HG03469 (cell line): ENCODE results near the gene FAM174B.

Experiments
- ATAC-seq: cut with Tn5 transposase; IDR thresholded peaks from one replicate; pipeline ENCODE4 v1.9.1; 2021; ENCODE audit warnings: mild to moderate bottlenecking, moderate library complexity, moderate number of reproducible peaks; ENCODE audit not compliant: unreplicated experiment

The FAM174B gene

DNA sequence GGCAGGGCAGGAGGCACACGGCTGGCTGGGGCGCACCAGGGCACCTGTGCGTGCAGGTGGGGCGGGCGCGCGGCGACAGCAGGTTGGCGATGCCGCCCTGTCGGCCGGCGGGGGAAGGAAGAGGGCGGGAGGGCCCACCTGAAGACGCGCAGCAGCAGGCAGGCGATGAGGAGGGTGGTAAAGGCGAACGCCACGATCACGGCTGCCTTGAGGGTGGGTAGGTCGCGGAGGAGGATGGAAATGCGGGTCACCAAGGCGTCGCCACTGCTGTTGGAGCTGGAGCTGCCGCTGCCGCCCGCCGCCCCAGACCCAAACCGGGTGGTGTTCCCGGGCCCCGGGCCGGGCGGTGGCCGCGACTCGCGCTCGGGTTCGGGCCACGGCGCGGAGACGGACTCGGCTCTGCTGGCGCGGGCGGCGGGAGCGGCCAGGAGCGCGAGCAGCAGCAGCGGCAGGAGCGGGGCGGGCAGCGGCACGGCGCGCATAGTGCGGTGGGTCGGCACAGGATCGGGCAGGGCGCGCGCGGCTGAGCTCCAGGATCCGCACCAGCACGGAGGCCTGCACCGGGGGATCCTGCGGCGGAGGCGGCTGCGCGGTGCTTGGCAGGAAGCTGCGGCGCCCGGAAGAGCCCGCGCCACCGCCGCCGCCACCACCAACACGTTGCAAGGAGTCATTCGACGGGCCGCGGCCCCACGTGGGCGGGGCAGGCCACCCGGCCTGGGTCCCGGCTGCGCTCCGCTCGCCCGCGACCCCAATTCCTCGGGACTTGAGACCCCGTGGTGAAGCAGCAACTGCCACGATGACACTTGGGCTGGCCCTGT lies at the start of gene FAM174B:
Gene FAM174B (minus strand): TSS at position 598 of the 818 bp plus-strand sequence.
- no peak for ATAC-seq

DNA sequence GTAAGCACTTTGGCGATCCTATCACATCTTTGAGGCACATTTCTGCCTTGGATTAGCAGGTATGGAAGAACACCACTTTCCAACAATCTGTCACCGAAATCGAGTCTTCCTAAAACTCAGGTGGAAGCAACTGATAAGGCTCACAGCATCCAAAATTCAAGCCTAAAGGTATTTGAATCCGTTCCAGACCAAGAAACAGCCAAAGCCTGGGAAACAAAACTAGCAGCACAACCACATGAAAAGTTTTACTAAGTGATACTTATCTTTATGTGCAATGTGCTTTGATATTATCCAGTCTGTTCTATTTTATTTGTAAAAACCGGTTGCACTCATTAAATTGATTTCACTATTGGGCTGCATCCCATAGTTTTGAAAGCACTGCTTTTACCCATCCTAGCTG lies 40.5 kb upstream of the FAM174B start:
- no peak for ATAC-seq

DNA sequence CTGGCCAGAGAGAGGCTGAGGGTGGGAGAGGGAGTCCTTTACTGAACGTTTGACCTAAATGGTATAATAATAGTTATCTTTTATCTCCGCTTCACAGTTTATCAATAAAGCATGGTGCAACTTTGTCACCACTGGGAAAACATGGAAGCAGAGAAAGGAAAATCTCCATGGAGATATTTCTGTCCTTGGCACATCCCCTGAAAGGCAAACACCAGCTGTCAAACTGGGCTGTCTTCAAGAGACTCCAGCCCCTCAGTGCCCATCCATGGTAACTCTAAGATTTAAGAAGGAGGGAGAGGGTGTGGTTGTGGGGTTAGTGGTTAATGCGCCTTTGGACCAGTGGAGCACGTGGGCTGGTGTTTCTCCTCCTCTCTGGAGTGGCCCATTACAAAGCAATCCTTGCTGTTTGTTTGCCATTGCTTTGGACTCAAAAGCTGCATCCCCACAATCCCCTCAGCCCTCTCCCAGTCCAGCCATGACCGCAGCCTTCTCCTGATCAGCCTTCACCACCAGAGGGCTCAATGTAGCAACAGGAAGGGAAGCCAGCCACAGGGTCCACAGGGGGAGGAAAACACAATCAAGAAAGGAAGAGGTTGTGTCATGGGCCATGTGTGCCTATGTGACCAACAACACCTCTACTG lies 38.2 kb upstream of the FAM174B start:
- no peak for ATAC-seq

DNA sequence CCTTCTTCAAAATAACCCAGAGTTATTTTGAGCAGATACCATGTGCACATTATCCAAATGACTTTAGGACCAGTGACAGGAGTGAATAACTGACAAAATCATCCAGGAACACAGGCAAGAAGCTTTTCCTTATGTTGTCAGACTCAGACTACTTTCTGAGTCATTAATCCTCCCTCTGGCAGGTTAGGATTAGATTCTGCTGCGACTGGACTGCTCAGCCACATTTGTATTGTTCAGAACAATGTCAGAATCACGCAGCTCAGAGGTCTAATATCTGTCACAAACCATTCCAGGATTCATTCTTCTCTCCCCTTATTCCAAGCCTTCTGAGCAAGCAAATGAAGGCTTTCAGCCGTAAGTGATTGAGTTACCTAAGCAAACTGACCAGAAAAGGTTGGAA lies 34.8 kb upstream of the FAM174B start:
- no peak for ATAC-seq

DNA sequence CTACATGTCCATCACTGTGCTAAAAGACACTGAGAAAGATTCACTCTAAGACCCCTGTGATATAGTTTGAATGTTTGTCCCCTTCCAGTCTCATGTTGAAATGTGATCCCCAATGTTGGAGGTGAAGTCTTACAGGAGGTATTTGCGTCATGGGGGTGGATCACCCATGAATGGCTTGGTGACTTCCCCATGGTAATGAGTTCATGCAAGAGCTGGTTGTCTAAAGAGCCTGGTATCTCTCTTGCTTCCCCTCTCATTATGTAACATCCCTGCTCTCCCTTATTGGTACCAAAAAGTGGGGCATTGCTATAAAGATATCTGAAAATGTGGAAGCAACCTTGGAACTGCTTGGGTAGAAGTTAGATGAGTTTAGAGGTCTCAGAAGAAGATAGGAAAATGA lies 32.2 kb upstream of the FAM174B start:
- no peak for ATAC-seq

DNA sequence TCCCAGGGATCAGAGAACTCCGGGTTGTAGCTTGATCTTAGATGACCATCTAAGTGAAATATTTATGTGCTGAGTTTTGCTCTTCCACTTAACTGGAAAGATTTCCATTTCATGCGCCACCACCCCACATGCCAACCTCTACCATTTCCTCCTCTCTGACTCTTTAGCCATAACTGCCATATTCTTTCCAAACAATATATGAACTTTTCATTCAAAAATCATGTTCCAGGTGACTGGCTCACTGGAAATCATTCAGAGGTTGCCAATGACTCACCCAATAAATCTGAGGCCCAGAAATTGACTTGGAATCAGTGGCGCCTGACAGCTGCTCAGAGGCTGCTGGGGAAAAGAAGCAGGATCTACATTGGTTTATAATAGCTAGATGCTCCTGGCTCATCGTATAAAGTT lies 31.6 kb upstream of the FAM174B start:
- no peak for ATAC-seq

DNA sequence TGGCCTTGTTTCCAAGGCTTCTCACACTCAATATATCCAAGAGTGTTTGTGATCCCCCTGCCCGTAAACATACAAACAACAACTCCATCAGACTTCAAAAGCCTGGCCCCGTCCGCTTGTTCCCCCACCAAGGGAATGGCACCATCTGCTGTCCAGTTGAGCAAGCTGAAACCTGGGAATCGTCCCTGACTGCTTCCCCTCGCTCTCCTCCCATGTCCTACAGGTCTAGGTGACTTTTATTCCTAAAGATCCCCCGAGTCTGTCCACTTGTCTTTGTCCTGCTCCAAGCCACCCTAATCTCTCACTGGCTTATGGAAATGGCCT lies 27.9 kb upstream of the FAM174B start:
- no peak for ATAC-seq

DNA sequence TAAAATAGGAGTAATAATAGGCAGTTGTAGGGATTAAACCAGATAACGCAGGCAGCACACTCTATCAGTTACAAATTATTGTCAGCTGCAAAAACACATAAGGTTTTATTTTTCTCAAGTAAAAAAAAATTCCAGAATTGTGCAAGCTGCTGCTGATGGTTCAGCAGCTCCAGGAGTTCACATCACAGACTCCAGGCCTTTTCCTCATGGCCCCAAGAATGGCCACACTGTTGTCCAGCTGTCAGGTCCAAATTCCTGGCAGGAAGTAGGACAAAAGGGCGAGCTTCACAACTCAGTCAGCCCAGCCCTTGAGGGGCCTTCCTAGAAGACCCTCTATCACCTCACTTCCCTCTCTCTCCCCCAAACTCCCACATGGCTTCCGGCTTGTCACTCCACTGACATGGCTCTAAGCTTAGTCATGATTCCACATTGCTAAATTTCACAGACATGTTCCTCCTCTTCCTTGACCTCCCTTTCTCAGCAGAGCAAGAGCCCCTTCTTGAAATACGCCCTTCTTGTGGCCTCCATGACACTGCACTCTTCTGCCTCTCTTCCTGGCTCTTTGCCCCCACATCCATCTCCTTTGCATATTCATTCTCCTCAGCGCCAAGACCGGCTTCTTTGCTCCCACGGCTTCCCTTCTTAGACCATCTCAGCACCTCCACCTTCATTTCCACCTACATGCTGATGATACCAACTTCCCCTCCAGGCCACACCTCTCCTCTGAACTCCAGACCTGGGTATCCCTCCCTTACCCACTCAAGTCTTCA lies 27.4 kb upstream of the FAM174B start:
- ATAC-seq, result no peak

DNA sequence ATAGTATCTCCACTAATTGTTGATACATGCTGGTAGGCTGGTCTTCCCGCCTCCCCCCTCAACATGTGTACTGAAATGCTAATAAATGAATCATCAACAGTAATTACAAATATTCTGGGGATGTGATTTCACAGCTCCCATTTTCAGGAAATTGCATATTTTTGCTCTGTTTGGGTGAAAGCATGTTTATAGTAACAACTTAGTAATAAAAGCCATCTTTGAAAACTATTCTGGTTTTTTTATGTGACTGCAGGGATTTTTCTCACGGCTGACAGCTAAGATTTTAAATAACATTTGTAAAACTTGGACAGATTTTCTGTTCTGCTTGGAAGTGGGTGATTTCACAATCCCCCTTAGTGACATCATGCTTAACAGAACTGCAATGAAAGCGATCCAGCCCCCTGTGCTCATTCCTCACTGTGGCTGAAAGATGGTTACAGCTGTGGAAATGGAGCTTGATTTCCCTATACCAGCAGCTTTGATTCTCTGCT lies 25.6 kb upstream of the FAM174B start:
- no peak for ATAC-seq

DNA sequence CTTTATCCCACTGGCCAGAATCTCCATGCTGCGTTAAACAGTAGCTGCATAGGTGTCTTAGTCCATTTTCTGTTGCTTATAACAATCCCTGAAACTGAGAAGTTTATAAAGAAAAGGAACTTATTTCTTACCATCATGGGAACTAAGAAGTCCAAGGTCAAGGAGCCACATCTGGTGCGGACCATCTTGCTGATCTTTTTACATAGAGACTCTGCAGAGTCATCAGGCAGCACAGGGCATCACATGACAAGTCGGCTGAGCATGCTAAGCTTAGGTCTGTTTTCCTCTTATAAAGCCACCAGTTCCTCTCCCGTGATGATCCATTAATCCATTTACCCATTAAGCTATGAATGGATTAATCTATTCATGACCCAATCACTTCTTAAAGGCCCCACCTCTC lies 22.4 kb upstream of the FAM174B start:
- no peak for ATAC-seq

DNA sequence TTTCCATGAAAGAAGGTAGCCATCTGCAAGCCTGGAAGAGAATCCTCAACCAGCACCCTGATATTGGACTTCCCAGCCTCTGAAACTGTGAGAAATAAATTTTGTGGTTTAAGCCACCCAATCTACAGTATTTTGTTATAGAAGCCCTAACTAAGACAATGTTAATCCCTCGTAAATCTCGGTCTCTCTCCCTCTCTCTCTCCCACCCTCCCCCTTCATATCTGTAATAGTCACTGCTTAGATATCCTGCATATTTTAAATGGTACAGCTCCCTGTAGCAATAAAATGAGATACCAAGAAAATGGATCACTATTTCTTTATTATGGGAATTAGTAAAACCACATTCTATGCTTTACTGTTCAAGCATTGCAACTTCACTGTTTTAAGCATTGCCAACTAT lies 21.0 kb upstream of the FAM174B start:
- no peak for ATAC-seq

DNA sequence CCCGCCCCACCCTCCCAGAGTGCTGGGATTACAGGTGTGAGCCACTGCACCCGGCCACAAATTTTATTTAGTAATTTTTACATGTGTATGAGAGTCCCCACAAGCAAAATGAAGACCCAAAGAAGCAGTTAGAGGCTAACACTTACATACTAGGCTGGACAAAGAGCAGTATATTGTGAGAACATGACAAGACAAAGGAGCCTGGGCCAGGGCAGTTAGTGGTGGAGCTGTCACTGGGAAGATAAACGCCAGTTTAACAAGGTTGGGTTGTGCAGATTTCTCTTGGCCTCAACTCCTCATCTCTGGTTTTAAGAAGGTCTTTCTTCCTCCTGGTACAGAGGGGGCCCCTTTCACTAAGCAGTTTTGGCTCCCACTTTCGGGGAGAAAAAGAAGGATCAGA lies 19.9 kb upstream of the FAM174B start:
- no peak for ATAC-seq

DNA sequence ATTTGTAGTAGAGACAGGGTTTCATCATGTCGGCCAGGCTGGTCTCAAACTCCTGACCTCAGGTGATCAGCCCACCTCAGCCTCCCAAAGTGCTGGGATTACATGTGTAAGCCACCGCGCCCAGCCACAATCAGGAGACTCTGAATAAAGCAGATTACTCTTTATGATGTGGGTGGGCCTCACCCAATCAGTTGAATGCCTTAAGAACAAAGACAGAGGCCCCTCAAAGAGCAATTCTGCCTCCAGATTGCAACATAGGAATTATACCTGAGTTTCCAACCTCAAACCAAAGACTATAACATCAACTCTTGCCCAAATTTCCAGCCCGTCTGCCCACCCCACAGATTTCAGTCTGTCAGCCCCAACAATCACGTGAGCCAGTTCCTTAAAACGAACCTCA lies 18.8 kb upstream of the FAM174B start:
- ATAC-seq, result no peak

DNA sequence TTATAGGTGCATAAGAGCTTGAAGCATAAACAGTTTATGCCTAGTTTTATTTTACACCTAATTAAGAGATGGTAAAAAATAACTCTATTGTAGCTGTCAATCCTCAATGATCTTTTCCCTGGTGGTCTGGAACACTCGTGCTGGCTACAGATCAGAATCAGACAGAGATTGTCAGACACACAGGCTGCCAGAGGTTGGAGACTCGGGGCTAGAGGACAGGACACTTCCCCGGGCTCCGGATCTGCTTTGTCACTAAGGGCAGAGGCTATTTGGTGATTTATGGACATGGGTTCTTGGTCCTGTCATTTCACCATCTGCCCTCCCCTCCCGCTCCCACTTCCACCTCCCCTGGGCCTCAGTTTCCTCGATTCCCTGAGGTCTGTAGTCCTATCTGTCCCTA lies 16.5 kb upstream of the FAM174B start:
- ATAC-seq, result no peak

DNA sequence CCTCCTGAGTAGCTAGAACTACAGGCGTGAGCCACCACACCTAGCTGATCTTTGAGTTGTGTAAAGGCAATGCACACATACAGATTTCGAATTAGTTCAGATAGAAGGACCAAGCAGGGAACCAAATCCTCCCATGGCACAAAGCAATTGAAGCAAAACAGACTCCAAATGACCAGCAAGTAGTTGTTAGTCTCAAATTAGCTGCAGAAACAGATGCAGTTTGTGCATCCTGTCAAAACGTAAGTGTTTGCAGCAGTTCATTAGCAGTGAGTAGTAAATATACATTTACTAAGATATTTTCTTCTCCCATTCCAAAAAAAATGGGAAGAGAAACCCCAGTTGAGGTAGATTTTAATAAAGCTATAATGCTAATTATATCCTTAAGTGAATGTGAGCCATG lies 15.8 kb upstream of the FAM174B start:
- no peak for ATAC-seq

DNA sequence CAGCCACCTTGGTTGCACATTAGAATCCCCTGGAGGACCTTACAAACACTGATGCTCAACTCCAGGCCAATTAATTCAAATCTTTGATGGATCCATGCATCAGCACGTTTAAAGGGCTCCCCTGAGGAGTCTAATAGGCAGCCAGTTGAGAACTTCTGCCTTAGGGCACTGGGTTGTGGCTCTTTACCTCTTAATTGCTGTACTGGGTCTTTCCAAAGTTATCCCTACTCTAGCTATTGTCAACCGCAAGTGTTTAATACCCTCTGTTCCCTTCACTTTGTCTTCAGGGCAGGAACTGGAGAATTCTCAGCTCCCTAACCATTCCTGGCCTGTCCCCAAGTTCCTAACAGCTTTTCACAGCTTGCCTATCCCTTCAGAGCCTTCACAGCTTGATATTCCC lies 15.0 kb upstream of the FAM174B start:
- no peak for ATAC-seq

DNA sequence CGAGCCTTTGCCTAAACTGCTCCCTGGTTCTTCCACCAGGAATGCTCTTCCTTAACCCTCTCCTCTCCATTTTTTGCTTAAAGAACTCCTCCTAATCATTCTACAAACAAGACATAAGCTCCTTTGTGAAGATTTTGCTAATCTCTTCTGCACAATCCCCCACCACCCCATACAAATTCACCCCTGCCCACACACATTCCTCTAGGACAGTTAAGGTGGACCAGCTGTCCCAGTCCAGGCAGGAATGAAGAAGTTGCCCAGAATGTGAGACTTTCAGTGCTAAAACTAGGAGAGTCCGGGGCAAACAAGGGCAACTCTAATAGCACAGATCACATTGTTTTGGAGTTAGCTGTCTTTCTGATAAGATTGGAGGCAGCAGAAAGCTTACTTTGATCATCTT lies 13.9 kb upstream of the FAM174B start:
- ATAC-seq, result no peak

DNA sequence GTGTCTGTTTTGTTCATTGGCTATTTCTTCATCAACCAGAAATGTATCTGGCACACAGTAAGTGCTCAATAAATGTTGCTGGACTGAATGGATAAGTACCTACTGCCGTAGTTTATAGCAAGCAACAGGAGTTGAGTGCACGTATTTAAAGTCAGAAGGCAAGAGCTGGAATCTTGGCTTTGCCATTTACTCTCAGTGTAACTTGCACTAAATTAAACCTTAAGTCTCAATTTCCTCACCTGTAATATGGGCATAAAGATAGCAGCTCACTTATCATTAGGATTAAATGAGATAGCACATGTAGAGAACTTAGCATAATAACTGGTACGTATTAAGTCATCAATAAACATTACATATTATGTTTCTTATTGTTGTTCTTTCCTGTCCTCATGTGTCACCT lies 13.0 kb upstream of the FAM174B start:
- ATAC-seq, result no peak

DNA sequence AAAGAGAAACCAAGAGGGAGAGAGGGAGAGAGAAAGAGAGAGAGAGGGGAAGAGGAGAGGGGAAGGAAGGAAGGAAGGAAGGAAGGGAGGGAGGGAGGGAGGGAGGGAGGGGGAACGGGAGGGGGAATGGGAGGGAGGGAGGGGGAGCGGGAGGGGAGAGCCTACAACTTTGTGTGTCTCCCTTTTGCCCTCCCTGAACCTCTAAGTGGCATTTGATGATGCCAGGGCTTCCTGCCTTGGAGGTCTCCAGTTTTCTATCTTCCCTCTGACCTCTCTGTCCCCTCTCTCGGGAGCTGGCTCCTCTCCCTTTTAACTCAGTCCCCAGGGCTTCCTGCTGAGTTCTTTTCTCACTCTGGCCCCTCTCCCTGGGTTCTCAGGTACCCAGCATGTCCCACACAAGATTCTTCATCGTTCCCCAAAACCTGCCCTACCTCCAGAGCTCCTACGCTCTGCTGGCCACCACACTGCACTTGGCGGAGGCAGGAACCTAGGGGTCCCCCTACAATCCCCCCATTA lies 12.5 kb upstream of the FAM174B start:
- no peak for ATAC-seq

DNA sequence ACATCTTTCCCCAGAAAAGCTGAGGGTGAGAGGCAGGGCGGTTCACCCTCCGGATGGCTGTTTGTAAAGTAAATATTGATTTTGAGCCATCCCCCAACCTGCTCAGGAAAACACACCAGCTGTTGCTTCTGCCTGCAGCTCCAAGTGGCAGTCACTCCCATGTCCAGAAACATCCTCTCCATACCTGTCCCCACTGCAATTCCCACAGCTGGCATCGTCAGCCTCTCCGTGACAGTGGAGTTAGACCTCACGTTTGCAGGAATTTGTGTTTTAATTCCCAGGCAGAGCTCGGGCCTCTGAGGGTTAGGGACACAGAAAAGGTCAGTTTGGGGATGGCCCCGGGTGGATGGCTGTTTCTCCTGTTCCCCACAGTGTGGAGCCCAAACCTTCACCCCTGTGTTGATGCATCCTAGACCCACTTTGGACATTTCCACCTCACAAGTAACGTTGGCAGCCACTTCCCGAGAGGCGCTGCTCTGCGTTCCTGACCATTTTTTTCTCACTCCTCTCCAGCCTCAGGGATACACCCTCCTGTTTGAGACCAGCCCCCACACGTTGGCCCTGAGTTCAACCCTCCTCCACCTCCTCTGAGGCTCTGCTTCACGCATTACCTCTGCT lies 11.8 kb upstream of the FAM174B start:
- no peak for ATAC-seq

DNA sequence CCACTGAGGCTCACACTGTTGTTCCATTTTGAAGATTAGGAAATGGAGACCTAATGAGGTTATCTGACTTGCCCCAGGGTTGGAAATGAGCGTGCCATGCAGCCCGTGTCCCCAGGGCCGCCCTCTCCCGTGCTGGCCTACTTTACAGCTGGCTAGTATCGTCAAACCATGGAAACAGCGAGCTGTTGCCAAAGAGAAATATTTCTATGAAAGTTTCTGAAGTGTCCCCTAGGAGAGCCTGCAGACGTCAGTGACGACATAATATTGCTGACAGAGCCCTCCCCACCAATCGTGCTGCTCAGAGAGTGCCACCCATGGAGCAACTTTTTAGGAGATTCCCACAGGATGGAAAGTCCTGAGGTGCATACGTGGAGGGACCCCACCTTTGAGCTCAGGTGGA lies 11.2 kb upstream of the FAM174B start:
- no peak for ATAC-seq
